HEK293T (cell line): Measurements from ENCODE around the gene PTGER1.
A peak's percentile ranks its signal among the peaks of the same experiment; 100 is the strongest.

ENCODE experiments used
- ARNT ChIP-seq: fragments of 450-650 bp; IDR thresholded peaks from 2 replicates; pipeline ENCODE4 v1.6.1; 2017; ENCODE audit warnings: mild to moderate bottlenecking
- FOXA1 ChIP-seq: fragments of 450-650 bp; IDR thresholded peaks from 2 replicates; pipeline ENCODE4 v1.6.1; 2016; ENCODE audit warnings: mild to moderate bottlenecking
- FOXK2 ChIP-seq: fragments of 450-650 bp; IDR thresholded peaks from 2 replicates; pipeline ENCODE4 v1.6.1; 2016; ENCODE audit warnings: mild to moderate bottlenecking
- FOXM1 ChIP-seq: fragments of 450-650 bp; IDR thresholded peaks from 2 replicates; pipeline ENCODE4 v1.6.1; 2017; ENCODE audit warnings: mild to moderate bottlenecking, borderline replicate concordance
- NFRKB ChIP-seq: fragments of 450-650 bp; IDR thresholded peaks from 2 replicates; pipeline ENCODE4 v1.6.1; 2016; ENCODE audit warnings: mild to moderate bottlenecking, moderate library complexity
- PKNOX1 ChIP-seq: fragments of 450-650 bp; IDR thresholded peaks from 2 replicates; pipeline ENCODE4 v1.6.1; 2016
- SP1 ChIP-seq: fragments of 450-650 bp; IDR thresholded peaks from 2 replicates; pipeline ENCODE4 v1.6.1; 2017
- SUZ12 ChIP-seq: fragments of 450-650 bp; IDR thresholded peaks from 2 replicates; pipeline ENCODE4 v1.6.1; 2016; ENCODE audit warnings: mild to moderate bottlenecking
- TARDBP ChIP-seq: fragments of 450-650 bp; IDR thresholded peaks from 2 replicates; pipeline ENCODE4 v1.6.1; 2016
- ZNF384 ChIP-seq: fragments of 450-650 bp; IDR thresholded peaks from 2 replicates; pipeline ENCODE4 v1.6.1; 2016

GRCh38 chr19:14433554-14434501, 41.3 kb downstream of the PTGER1 start:
- TF ChIP-seq FOXM1: 0 out of 2 replicates have a peak, but pooled peaks have one; percentile 16
- TF ChIP-seq SP1: no peak
- TF ChIP-seq FOXK2: no peak
- no peak for TF ChIP-seq ARNT
- TF ChIP-seq ZNF384: no peak
- TF ChIP-seq FOXA1: no peak
- TF ChIP-seq TARDBP: no peak
- no peak for TF ChIP-seq SUZ12
- TF ChIP-seq NFRKB: no peak
- no peak for TF ChIP-seq PKNOX1
